ENCODE results near the gene SKOR2. TPM values are rescaled to one million over a fixed set of nuclear protein-coding genes. Genes with fewer than 3 reads are reported as not detected.
A peak's percentile ranks its signal among the peaks of the same experiment; 100 is the strongest.

The SKOR2 gene
- total and polyA plus RNA-seq, 2 of the 13 experiments (the other 11 are each of a cell fraction or from before 2014, with no cell fraction given), result not detected

DNA sequence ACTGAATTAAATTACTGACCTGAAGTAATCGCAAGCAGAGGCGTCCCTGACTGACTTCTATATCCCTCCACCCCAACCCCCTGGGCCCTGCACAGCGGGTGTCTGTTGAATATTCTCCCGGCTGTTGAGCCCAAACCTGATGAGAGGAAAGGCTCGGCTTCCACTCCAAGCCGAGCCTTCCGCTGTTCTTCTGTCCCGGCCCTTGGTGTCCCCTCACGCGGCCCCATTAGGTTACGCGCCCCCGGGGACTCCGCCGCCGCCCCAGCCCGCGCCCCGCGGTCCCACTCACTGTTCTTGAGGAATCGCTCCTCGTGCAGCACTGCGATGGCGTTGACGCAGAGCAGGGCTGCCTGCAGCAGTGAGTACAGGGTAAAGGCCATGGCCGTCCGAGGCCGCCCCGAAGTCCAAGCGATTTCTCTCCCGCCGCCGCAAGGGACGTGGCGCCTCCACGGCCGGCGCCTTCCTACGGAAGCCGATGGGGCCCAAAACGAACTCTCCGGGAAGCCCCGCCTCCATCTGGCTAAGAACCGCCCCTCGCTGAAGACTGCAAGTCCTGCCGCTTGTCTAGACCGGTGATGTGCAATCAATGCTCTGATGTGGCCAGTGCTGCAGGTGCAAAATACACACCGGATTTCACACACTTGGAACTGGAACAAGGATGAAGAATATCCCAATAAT is 75.4 kb downstream of the SKOR2 start, which contains the start of gene IER3IP1 (continued):
- TF ChIP-seq, protein P1, sequence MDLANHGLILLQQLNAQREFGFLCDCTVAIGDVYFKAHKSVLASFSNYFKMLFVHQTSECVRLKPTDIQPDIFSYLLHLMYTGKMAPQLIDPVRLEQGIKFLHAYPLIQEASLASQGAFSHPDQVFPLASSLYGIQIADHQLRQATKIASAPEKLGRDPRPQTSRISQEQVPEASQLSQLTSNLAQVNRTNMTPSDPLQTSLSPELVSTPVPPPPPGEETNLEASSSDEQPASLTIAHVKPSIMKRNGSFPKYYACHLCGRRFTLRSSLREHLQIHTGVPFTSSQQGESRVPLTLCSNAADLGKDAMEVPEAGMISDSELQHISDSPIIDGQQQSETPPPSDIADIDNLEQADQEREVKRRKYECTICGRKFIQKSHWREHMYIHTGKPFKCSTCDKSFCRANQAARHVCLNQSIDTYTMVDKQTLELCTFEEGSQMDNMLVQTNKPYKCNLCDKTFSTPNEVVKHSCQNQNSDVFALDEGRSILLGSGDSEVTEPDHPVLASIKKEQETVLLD (CRISPR knock-in tag; IDR thresholded peaks at IDR 0.05; ENCODE audit: low read depth), result no peak
- no peak for TF ChIP-seq MYNN (CRISPR knock-in tag; IDR thresholded peaks at IDR 0.05; ENCODE audit: low read depth)
- TF ChIP-seq, protein P2, sequence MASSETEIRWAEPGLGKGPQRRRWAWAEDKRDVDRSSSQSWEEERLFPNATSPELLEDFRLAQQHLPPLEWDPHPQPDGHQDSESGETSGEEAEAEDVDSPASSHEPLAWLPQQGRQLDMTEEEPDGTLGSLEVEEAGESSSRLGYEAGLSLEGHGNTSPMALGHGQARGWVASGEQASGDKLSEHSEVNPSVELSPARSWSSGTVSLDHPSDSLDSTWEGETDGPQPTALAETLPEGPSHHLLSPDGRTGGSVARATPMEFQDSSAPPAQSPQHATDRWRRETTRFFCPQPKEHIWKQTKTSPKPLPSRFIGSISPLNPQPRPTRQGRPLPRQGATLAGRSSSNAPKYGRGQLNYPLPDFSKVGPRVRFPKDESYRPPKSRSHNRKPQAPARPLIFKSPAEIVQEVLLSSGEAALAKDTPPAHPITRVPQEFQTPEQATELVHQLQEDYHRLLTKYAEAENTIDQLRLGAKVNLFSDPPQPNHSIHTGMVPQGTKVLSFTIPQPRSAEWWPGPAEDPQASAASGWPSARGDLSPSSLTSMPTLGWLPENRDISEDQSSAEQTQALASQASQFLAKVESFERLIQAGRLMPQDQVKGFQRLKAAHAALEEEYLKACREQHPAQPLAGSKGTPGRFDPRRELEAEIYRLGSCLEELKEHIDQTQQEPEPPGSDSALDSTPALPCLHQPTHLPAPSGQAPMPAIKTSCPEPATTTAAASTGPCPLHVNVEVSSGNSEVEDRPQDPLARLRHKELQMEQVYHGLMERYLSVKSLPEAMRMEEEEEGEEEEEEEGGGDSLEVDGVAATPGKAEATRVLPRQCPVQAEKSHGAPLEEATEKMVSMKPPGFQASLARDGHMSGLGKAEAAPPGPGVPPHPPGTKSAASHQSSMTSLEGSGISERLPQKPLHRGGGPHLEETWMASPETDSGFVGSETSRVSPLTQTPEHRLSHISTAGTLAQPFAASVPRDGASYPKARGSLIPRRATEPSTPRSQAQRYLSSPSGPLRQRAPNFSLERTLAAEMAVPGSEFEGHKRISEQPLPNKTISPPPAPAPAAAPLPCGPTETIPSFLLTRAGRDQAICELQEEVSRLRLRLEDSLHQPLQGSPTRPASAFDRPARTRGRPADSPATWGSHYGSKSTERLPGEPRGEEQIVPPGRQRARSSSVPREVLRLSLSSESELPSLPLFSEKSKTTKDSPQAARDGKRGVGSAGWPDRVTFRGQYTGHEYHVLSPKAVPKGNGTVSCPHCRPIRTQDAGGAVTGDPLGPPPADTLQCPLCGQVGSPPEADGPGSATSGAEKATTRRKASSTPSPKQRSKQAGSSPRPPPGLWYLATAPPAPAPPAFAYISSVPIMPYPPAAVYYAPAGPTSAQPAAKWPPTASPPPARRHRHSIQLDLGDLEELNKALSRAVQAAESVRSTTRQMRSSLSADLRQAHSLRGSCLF (CRISPR knock-in tag; IDR thresholded peaks at IDR 0.05; ENCODE audit: borderline replicate concordance), result 0 out of 2 replicates have a peak, but pooled peaks have one; percentile 20
- no peak for TF ChIP-seq RBM39 (IDR thresholded peaks at IDR 0.05; ENCODE audit: low read depth, low read length, poor library complexity, severe bottlenecking)
- TF ChIP-seq NFYB (CRISPR knock-in tag; IDR thresholded peaks at IDR 0.05), result no peak
- TF ChIP-seq NFATC3 (CRISPR knock-in tag; IDR thresholded peaks at IDR 0.05), result 0 out of 2 replicates have a peak, but pooled peaks have one; percentile 67
- TF ChIP-seq, protein P3, sequence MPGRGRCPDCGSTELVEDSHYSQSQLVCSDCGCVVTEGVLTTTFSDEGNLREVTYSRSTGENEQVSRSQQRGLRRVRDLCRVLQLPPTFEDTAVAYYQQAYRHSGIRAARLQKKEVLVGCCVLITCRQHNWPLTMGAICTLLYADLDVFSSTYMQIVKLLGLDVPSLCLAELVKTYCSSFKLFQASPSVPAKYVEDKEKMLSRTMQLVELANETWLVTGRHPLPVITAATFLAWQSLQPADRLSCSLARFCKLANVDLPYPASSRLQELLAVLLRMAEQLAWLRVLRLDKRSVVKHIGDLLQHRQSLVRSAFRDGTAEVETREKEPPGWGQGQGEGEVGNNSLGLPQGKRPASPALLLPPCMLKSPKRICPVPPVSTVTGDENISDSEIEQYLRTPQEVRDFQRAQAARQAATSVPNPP (CRISPR knock-in tag; IDR thresholded peaks at IDR 0.05), result peak; percentile 70; the same call in 1 of the 2 replicates
- 0 out of 2 replicates have a peak, but pooled peaks have one; percentile 25 for TF ChIP-seq FIP1L1 (IDR thresholded peaks at IDR 0.05; ENCODE audit: borderline replicate concordance, insufficient read depth, low read depth, low read length)
- no peak for TF ChIP-seq ZBTB7A (CRISPR knock-in tag; IDR thresholded peaks at IDR 0.05)
- TF ChIP-seq, protein P4, sequence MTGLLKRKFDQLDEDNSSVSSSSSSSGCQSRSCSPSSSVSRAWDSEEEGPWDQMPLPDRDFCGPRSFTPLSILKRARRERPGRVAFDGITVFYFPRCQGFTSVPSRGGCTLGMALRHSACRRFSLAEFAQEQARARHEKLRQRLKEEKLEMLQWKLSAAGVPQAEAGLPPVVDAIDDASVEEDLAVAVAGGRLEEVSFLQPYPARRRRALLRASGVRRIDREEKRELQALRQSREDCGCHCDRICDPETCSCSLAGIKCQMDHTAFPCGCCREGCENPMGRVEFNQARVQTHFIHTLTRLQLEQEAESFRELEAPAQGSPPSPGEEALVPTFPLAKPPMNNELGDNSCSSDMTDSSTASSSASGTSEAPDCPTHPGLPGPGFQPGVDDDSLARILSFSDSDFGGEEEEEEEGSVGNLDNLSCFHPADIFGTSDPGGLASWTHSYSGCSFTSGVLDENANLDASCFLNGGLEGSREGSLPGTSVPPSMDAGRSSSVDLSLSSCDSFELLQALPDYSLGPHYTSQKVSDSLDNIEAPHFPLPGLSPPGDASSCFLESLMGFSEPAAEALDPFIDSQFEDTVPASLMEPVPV (CRISPR knock-in tag; IDR thresholded peaks at IDR 0.05), result peak; percentile 36; the same call in 1 of the 2 replicates
- 0 out of 2 replicates have a peak, but pooled peaks have one; percentile 58 for TF ChIP-seq PAX8 (CRISPR knock-in tag; IDR thresholded peaks at IDR 0.05; ENCODE audit: borderline replicate concordance)
- TF ChIP-seq, protein P5, sequence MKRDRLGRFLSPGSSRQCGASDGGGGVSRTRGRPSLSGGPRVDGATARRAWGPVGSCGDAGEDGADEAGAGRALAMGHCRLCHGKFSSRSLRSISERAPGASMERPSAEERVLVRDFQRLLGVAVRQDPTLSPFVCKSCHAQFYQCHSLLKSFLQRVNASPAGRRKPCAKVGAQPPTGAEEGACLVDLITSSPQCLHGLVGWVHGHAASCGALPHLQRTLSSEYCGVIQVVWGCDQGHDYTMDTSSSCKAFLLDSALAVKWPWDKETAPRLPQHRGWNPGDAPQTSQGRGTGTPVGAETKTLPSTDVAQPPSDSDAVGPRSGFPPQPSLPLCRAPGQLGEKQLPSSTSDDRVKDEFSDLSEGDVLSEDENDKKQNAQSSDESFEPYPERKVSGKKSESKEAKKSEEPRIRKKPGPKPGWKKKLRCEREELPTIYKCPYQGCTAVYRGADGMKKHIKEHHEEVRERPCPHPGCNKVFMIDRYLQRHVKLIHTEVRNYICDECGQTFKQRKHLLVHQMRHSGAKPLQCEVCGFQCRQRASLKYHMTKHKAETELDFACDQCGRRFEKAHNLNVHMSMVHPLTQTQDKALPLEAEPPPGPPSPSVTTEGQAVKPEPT (CRISPR knock-in tag; IDR thresholded peaks at IDR 0.05; ENCODE audit: low read depth), result peak; percentile 68; the same call in 1 of the 2 replicates
- TF ChIP-seq, protein P6, sequence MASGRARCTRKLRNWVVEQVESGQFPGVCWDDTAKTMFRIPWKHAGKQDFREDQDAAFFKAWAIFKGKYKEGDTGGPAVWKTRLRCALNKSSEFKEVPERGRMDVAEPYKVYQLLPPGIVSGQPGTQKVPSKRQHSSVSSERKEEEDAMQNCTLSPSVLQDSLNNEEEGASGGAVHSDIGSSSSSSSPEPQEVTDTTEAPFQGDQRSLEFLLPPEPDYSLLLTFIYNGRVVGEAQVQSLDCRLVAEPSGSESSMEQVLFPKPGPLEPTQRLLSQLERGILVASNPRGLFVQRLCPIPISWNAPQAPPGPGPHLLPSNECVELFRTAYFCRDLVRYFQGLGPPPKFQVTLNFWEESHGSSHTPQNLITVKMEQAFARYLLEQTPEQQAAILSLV (CRISPR knock-in tag; IDR thresholded peaks at IDR 0.05; ENCODE audit: borderline replicate concordance), result peak; percentile 80; the same call in 1 of the 2 replicates
- TF ChIP-seq ZNF879 (CRISPR knock-in tag; IDR thresholded peaks at IDR 0.05), result no peak

Measured in HepG2 (cell line).